MM.1S (cell line): ENCODE data around the gene FRMD3.

Experiments used
- DNase-seq: peaks from one replicate; pipeline ENCODE4 v3.0.0-alpha.2; 2015
- H2AFZ ChIP-seq: fragments of 300-600 bp; sonication (generic); 2 replicates; pipeline ENCODE4 v1.6.0; 2016; ENCODE audit warnings: antibody characterized with exemption, low read length
- H3F3A ChIP-seq: fragments of 300-600 bp; sonication (generic); 2 replicates; pipeline ENCODE4 v1.6.1; 2016; ENCODE audit warnings: mild to moderate bottlenecking, antibody characterized with exemption, low read length, moderate library complexity, mixed read lengths; ENCODE audit not compliant: insufficient read depth
- H3K27ac ChIP-seq: fragments of 300-600 bp; sonication (generic); 2 replicates; pipeline ENCODE4 v1.5.1; 2016; ENCODE audit warnings: mild to moderate bottlenecking, low read length
- H3K27me3 ChIP-seq: fragments of 300-600 bp; sonication (generic); replicated peaks from 2 replicates; pipeline ENCODE4 v1.6.0; 2016; ENCODE audit warnings: low read length; ENCODE audit not compliant: insufficient read depth
- H3K36me3 ChIP-seq: fragments of 300-600 bp; sonication (generic); replicated peaks from 2 replicates; pipeline ENCODE4 v1.6.1; 2016; ENCODE audit warnings: mild to moderate bottlenecking, low read length, mixed read lengths; ENCODE audit not compliant: insufficient read depth
- H3K4me1 ChIP-seq: fragments of 300-600 bp; sonication (generic); 2 replicates; pipeline ENCODE4 v1.6.1; 2016; ENCODE audit warnings: low read length, mixed read lengths
- H3K4me2 ChIP-seq: fragments of 300-600 bp; sonication (generic); 2 replicates; pipeline ENCODE4 v1.6.0; 2016; ENCODE audit warnings: low read depth, low read length
- H3K4me3 ChIP-seq: fragments of 300-600 bp; sonication (generic); 2 replicates; pipeline ENCODE4 v1.5.1; 2016; ENCODE audit warnings: low read length, mixed read lengths
- H3K79me2 ChIP-seq: fragments of 300-600 bp; sonication (generic); 2 replicates; pipeline ENCODE4 v1.6.1; 2016; ENCODE audit warnings: mixed run types, low read length, mixed read lengths
- H3K9ac ChIP-seq: fragments of 300-600 bp; sonication (generic); 2 replicates; pipeline ENCODE4 v1.6.1; 2016; ENCODE audit warnings: low read length, mixed read lengths
- H3K9me2 ChIP-seq: fragments of 300-600 bp; sonication (generic); replicated peaks from 2 replicates; pipeline ENCODE4 v1.6.1; 2016; ENCODE audit warnings: mild to moderate bottlenecking, low read length, mixed read lengths; ENCODE audit not compliant: insufficient read depth
- H3K9me3 ChIP-seq: fragments of 300-600 bp; sonication (generic); replicated peaks from 2 replicates; pipeline ENCODE4 v1.6.1; 2016; ENCODE audit warnings: mild to moderate bottlenecking, low read length, mixed read lengths; ENCODE audit not compliant: insufficient read depth
- H4K20me1 ChIP-seq: fragments of 300-600 bp; sonication (generic); 2 replicates; pipeline ENCODE4 v1.6.1; 2016; ENCODE audit warnings: mild to moderate bottlenecking, low read length, moderate library complexity, mixed read lengths; ENCODE audit not compliant: insufficient read depth
- CTCF ChIP-seq: fragments of 300-600 bp; sonication (generic); IDR thresholded peaks from 2 replicates; pipeline ENCODE4 v1.5.1; 2016; ENCODE audit warnings: antibody characterized with exemption, low read length, mixed read lengths
- EZH2 ChIP-seq: fragments of 300-600 bp; sonication (generic); optimal IDR thresholded peaks from 2 replicates; pipeline ENCODE3; 2017; ENCODE audit warnings: low read depth, mild to moderate bottlenecking, antibody characterized with exemption, low read length, mixed read lengths
- EZH2phosphoT487 ChIP-seq: fragments of 300-600 bp; sonication (generic); IDR thresholded peaks from 2 replicates; pipeline ENCODE4 v1.6.1; 2018; ENCODE audit warnings: antibody characterized with exemption, low read length

The FRMD3 gene

GRCh38 chr9:83440641-83441040 is 97.6 kb downstream of the FRMD3 start:
- H3K9me2 ChIP-seq = no peaks in the 10 kb centered on the region
- H3K27me3 ChIP-seq = no peaks in the 10 kb centered on the region
- no peaks in the 10 kb centered on the region for H3K9me3 ChIP-seq
- H3F3A ChIP-seq = no peaks in the 10 kb centered on the region
- H3K4me2 ChIP-seq = no peak overlapping the region
- H3K27ac ChIP-seq = no peak overlapping the region
- H3K36me3 ChIP-seq = no peaks in the 10 kb centered on the region
- no peak overlapping the region for H3K4me3 ChIP-seq
- H3K9ac ChIP-seq = no peak overlapping the region
- no peaks in the 10 kb centered on the region for H4K20me1 ChIP-seq
- H3K4me1 ChIP-seq = no peaks in the 10 kb centered on the region
- no peaks in the 10 kb centered on the region for H3K79me2 ChIP-seq
- no peak for DNase-seq
- no peak for TF ChIP-seq EZH2phosphoT487
- no peak for TF ChIP-seq CTCF
- no peak for TF ChIP-seq EZH2
- H2AFZ ChIP-seq = no peak overlapping the region

- no peaks in the 10 kb centered on the region for H3K9me2 ChIP-seq
- no peaks in the 10 kb centered on the region for H3K9me3 ChIP-seq
- DNase-seq = no peak
- no peaks in the 10 kb centered on the region for H3K27me3 ChIP-seq
- TF ChIP-seq CTCF (no peak), EZH2phosphoT487 (no peak), EZH2 (no peak)
- no peak overlapping the region for H3K9ac ChIP-seq
- H3K36me3 ChIP-seq = no peaks in the 10 kb centered on the region
- H3K4me3 ChIP-seq = no peak overlapping the region
- no peak overlapping the region for H3K4me2 ChIP-seq
- no peaks in the 10 kb centered on the region for H4K20me1 ChIP-seq
- no peak overlapping the region for H2AFZ ChIP-seq
- peaks cover 7% of the 10 kb centered on the region; the same call in 1 of the 2 replicates for H3K4me1 ChIP-seq
- H3K79me2 ChIP-seq = no peaks in the 10 kb centered on the region
- H3F3A ChIP-seq = no peaks in the 10 kb centered on the region
- no peak overlapping the region for H3K27ac ChIP-seq
Measured at GRCh38 chr9:83435301-83435700, 102.9 kb downstream of the FRMD3 start.

- Histone ChIP-seq H2AFZ (no peak overlapping the region), H3K4me1 (peaks cover 7% of the 10 kb centered on the region; the same call in 1 of the 2 replicates), H4K20me1 (no peaks in the 10 kb centered on the region), H3K27me3 (no peaks in the 10 kb centered on the region), H3K27ac (no peak overlapping the region), H3K36me3 (no peaks in the 10 kb centered on the region), H3F3A (no peaks in the 10 kb centered on the region), H3K79me2 (no peaks in the 10 kb centered on the region), H3K9me3 (no peaks in the 10 kb centered on the region), H3K4me2 (no peak overlapping the region), H3K4me3 (no peak overlapping the region), H3K9me2 (no peaks in the 10 kb centered on the region), H3K9ac (no peak overlapping the region)
- no peak for DNase-seq
- TF ChIP-seq EZH2 = no peak
- TF ChIP-seq CTCF = no peak
- no peak for TF ChIP-seq EZH2phosphoT487
Measured at GRCh38 chr9:83434254-83434653, 103.9 kb downstream of the FRMD3 start.
